OCI-LY1 (cell line): ENCODE results near the gene CREG2.

Experiments
- EZH2 ChIP-seq: fragments of 200-600 bp; sonication (generic), shearing (Covaris generic); IDR thresholded peaks from 2 replicates; pipeline ENCODE4 v1.8.0; 2017; ENCODE audit warnings: borderline replicate concordance, mixed run types, mild to moderate bottlenecking, antibody characterized with exemption, low read length, moderate library complexity, mixed read lengths
- TF ChIP-seq, protein P1 (sequence below): fragments of 200-600 bp; sonication (generic), shearing (Covaris generic); IDR thresholded peaks from 2 replicates; pipeline ENCODE4 v1.5.1; 2017; ENCODE audit warnings: mild to moderate bottlenecking, antibody characterized with exemption, low read length, moderate library complexity, mixed read lengths

DNA sequence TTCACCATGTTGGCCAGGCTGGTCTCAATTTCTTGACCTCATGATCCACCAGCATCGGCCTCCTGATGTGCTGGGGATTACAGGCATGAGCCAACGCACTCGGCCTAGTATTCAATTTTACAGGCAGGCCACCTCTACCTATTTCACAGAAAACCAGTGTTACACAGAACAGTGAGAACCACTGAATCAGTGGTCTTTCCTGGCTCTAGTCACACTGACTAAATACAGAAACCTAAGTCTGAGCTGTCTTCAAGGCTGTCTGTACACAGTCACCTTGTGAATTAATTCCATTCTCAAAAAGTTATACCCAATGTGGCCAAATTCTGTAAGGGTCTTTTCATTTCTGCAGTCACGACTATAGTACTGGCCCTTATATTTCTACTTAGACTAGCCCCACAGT lies 82.3 kb downstream of the CREG2 start:
- TF ChIP-seq, protein P1, sequence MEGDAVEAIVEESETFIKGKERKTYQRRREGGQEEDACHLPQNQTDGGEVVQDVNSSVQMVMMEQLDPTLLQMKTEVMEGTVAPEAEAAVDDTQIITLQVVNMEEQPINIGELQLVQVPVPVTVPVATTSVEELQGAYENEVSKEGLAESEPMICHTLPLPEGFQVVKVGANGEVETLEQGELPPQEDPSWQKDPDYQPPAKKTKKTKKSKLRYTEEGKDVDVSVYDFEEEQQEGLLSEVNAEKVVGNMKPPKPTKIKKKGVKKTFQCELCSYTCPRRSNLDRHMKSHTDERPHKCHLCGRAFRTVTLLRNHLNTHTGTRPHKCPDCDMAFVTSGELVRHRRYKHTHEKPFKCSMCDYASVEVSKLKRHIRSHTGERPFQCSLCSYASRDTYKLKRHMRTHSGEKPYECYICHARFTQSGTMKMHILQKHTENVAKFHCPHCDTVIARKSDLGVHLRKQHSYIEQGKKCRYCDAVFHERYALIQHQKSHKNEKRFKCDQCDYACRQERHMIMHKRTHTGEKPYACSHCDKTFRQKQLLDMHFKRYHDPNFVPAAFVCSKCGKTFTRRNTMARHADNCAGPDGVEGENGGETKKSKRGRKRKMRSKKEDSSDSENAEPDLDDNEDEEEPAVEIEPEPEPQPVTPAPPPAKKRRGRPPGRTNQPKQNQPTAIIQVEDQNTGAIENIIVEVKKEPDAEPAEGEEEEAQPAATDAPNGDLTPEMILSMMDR, result no peak
- no peak for TF ChIP-seq EZH2
